Gastroesophageal sphincter (tissue), 4 donors: ENCODE data around the gene XRCC5. TPM values are rescaled to one million over a fixed set of nuclear protein-coding genes. Genes with fewer than 3 reads are reported as not detected.

Experiments
- ATAC-seq: fragments of 150-250 bp; one replicate; pipeline ENCODE4 v1.9.1; 2016; ENCODE audit warnings: mild to moderate bottlenecking, moderate library complexity
- H3K27ac ChIP-seq, 4 donors: fragments of 200-600 bp; sonication (generic) in 3 of 4; 1 replicate in 3 of 4; 2 replicates in 1 of 4; pipeline ENCODE4 v1.5.1; 2016 to 2019
- H3K27me3 ChIP-seq: fragments of 200-600 bp; sonication (generic); one replicate; pipeline ENCODE4 v1.5.1; 2019
- H3K36me3 ChIP-seq, 2 donors: fragments of 200-600 bp; sonication (generic); one replicate each; pipeline ENCODE4 v1.5.1; 2019; ENCODE audit warnings: control low read depth in 1 of 2
- H3K4me1 ChIP-seq, 3 donors: fragments of 200-600 bp; sonication (generic); 1 replicate in 2 of 3; 2 replicates in 1 of 3; pipeline ENCODE4 v1.5.1; 2016 to 2019; ENCODE audit warnings: control low read depth in 2 of 3
- H3K4me3 ChIP-seq, 2 donors: fragments of 200-600 bp; sonication (generic); one replicate each; pipeline ENCODE4 v1.5.1; 2019; ENCODE audit warnings: mild to moderate bottlenecking in 1 of 2, moderate library complexity in 1 of 2
- H3K9me3 ChIP-seq, 3 donors: fragments of 200-600 bp; sonication (generic); one replicate each; pipeline ENCODE4 v1.5.1; 2017 to 2019; ENCODE audit warnings: control low read depth in 2 of 3
- EP300 ChIP-seq: sonication (generic); formaldehyde crosslinking; IDR thresholded peaks from one replicate; pipeline ENCODE4 v1.6.1; 2017; ENCODE audit warnings: antibody characterized with exemption, mild to moderate bottlenecking
- POLR2A ChIP-seq, 2 donors: fragments of 450-650 bp; IDR thresholded peaks; one replicate each; pipeline ENCODE4 v1.6.1; 2017; ENCODE audit warnings: antibody characterized with exemption in 2 of 2, mild to moderate bottlenecking in 2 of 2, moderate library complexity in 1 of 2
- POLR2AphosphoS5 ChIP-seq: sonication (generic); formaldehyde crosslinking; IDR thresholded peaks from one replicate; pipeline ENCODE4 v1.6.1; 2017; ENCODE audit warnings: antibody characterized with exemption
- WGBS, 2 donors: methylation state at CpG; one replicate each; pipeline ENCODE4 v1.1.5; 2018; ENCODE audit warnings: low coverage in 1 of 2; 5-methylcytosine and 5-hydroxymethylcytosine counted together
- total RNA-seq, 4 donors: library from RNA; depleted of rRNA; stranded (reverse); fragments of >200 nt; gene quantifications; one replicate each; pipeline ENCODE4 v1.1.0, GENCODE V29; 2016
- TF ChIP-seq, protein P1 (sequence below), 4 experiments: fragments of 200-600 bp in 2 of 4; fragments of 450-650 bp in 2 of 4; sonication (generic) in 1 of 4; IDR thresholded peaks; one replicate each; pipeline ENCODE4 v1.5.1; 2017 to 2019; ENCODE audit warnings: antibody characterized with exemption in 4 of 4, mild to moderate bottlenecking in 2 of 4, moderate library complexity in 2 of 4

Gene XRCC5
- total RNA-seq, 4 donors from 2014 or later: 143 to 190 (median 187) TPM

DNA sequence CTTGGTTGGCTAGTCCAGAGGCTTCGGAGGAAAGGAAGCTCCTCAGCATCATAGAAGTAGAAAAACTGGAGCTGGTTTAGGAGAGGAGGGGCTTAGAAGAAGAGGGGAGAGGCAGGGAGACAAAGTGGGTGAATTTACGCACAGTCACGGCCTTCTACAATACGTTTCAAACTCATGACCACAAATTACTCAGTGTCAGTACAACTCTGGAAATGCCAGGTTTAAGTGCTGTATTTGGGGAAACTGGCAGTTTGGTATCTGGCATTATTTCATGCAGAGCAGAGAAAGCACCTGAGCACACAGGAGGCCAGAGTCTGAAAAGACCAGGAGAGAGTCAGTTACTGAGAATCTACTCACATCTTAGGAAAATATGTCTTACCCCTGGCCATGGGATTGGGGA lies 55.4 kb downstream of the XRCC5 start:
- H3K27ac ChIP-seq: no peak overlapping the region
- 67 to 89% methylated on average over 3 to 4 of the region's 4 CpGs for WGBS, 2 donors
- no peaks in the 10 kb centered on the region for H3K27me3 ChIP-seq
- no peaks in the 10 kb centered on the region for H3K9me3 ChIP-seq
- H3K36me3 ChIP-seq: peaks cover 3 to 98% of the 10 kb centered on the region in 2 donors
- H3K4me1 ChIP-seq: no peaks in the 10 kb centered on the region
- no peak overlapping the region for H3K4me3 ChIP-seq
- TF ChIP-seq, protein P1, sequence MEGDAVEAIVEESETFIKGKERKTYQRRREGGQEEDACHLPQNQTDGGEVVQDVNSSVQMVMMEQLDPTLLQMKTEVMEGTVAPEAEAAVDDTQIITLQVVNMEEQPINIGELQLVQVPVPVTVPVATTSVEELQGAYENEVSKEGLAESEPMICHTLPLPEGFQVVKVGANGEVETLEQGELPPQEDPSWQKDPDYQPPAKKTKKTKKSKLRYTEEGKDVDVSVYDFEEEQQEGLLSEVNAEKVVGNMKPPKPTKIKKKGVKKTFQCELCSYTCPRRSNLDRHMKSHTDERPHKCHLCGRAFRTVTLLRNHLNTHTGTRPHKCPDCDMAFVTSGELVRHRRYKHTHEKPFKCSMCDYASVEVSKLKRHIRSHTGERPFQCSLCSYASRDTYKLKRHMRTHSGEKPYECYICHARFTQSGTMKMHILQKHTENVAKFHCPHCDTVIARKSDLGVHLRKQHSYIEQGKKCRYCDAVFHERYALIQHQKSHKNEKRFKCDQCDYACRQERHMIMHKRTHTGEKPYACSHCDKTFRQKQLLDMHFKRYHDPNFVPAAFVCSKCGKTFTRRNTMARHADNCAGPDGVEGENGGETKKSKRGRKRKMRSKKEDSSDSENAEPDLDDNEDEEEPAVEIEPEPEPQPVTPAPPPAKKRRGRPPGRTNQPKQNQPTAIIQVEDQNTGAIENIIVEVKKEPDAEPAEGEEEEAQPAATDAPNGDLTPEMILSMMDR (IDR thresholded peaks at IDR 0.05): no peak
- TF ChIP-seq POLR2AphosphoS5 (no peak), EP300 (no peak), POLR2A (IDR thresholded peaks at IDR 0.05) (no peak)
- ATAC-seq: no peak

DNA sequence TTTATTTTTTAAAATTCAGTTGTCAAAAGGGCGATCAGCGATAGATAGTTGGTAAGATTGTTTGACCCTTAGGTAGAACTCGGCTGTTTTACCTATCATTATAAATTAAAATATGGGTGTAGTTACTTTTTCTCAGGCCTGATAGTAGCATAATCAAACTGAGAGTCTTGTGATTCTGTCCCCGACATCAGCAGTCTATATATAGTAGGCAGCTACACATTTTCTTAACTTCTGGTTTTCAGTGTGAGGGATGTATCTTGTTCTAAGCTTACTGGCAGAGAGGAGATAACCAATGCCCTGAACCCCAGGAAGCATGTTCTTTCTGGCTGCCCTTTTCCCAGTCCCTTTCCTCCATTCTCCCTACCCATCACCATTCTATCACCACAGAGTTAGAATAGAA lies 56.6 kb downstream of the XRCC5 start:
- H3K4me1 ChIP-seq: no peaks in the 10 kb centered on the region
- TF ChIP-seq POLR2A (IDR thresholded peaks at IDR 0.05) (no peak), EP300 (no peak), POLR2AphosphoS5 (no peak)
- TF ChIP-seq, protein P1 (IDR thresholded peaks at IDR 0.05): no peak
- no peak for ATAC-seq
- H3K9me3 ChIP-seq: no peaks in the 10 kb centered on the region
- no peak overlapping the region for H3K4me3 ChIP-seq
- peaks cover 3 to 94% of the 10 kb centered on the region in 2 donors for H3K36me3 ChIP-seq
- H3K27ac ChIP-seq: no peak overlapping the region
- WGBS, 2 donors: 67 to 86% methylated on average over 1 to 4 of the region's 4 CpGs
- no peaks in the 10 kb centered on the region for H3K27me3 ChIP-seq

DNA sequence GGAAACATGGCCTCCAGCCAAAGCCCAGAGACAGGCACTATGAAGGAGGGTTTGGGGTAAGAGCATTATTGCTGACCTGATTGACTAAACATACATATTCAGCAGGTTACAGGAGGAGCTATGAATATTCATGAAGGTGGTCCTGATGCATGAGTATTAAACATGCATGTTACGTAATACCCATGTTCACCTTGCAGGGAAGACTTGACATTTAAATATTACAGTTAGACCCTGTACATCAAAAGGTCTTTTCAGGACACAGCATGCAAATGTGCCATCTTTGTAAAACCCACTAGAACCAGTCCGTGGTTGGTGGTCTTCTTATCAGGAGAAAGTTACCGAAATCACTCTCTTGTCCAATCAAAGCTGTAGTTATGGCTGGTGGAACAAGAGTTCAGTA lies 59.9 kb downstream of the XRCC5 start:
- 84 to 100% methylated on average over 3 of the region's 3 CpGs for WGBS, 2 donors
- H3K27ac ChIP-seq: no peak overlapping the region
- TF ChIP-seq POLR2A (IDR thresholded peaks at IDR 0.05) (no peak), EP300 (no peak), POLR2AphosphoS5 (no peak)
- TF ChIP-seq, protein P1 (IDR thresholded peaks at IDR 0.05): no peak
- H3K27me3 ChIP-seq: no peaks in the 10 kb centered on the region
- H3K36me3 ChIP-seq: peaks cover 3 to 86% of the 10 kb centered on the region in 2 donors
- no peaks in the 10 kb centered on the region for H3K4me1 ChIP-seq
- no peak for ATAC-seq
- H3K9me3 ChIP-seq: no peaks in the 10 kb centered on the region
- H3K4me3 ChIP-seq: no peak overlapping the region

DNA sequence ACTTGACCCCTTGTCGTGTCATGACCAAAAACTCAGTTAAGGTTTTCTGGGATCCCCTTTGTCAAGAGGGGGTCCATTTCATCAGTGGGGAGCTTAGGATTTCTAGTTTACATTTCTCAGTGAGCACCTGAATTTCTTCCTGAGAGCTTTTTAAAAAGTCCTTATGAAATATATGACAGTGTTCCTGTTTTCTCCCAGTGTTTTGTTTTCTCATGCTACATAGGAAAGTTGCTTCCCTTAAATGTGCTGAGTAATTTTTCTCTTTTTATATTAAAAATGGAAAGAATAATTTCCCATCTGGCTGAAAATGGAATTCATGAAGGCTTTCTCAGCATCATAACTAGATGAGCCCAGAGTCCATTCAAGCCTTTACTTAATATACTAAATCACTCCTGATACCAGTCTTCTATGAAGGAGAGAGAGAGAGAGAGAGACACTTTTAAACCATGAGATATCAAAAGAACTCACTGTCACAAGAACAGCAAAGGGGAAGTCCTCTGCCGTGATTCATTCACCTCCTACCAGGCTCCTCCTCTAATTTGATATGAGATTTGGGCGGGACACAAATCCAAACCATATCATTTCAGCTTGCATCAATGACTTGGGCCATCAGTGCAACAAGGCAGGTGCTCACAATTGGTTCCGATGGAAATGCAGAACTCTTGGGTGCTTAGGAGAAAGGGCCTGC lies 61.1 kb downstream of the XRCC5 start:
- no peaks in the 10 kb centered on the region for H3K27me3 ChIP-seq
- H3K4me3 ChIP-seq: no peak overlapping the region
- H3K9me3 ChIP-seq: no peaks in the 10 kb centered on the region
- H3K4me1 ChIP-seq: no peaks in the 10 kb centered on the region
- 83 to 88% methylated on average over 4 of the region's 4 CpGs for WGBS, 2 donors
- no peak overlapping the region for H3K27ac ChIP-seq
- no peak for ATAC-seq
- no peak for TF ChIP-seq EP300
- TF ChIP-seq, protein P1 (IDR thresholded peaks at IDR 0.05): no peak
- TF ChIP-seq POLR2AphosphoS5: no peak
- no peak for TF ChIP-seq POLR2A (IDR thresholded peaks at IDR 0.05)
- peaks cover 3 to 86% of the 10 kb centered on the region in 2 donors for H3K36me3 ChIP-seq

DNA sequence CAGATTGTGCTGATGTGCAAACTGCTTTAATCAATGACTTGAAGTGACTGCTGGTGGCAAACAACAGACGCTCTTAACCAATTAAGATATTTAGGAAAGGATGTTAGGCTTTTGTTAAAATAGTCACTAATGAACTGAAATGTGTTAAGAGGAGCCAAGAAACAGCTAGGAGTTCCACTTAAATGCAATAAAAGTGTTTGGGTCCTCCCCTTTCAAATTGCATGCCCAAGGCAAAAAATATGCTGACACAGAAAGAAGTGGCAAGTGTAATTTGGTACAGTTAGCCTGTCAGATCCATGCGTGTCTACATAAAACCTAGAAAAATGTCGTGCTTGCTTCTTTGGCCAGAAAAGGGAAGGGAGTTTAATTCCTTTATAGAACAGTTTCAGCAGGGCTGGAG lies 61.9 kb downstream of the XRCC5 start:
- H3K27me3 ChIP-seq: no peaks in the 10 kb centered on the region
- no peaks in the 10 kb centered on the region for H3K4me1 ChIP-seq
- H3K27ac ChIP-seq: no peak overlapping the region
- no peaks in the 10 kb centered on the region for H3K9me3 ChIP-seq
- H3K36me3 ChIP-seq: peaks cover 3 to 89% of the 10 kb centered on the region in 2 donors
- no peak overlapping the region for H3K4me3 ChIP-seq
- ATAC-seq: no peak
- TF ChIP-seq, protein P1 (IDR thresholded peaks at IDR 0.05): no peak
- TF ChIP-seq POLR2A (IDR thresholded peaks at IDR 0.05) (no peak), EP300 (no peak), POLR2AphosphoS5 (no peak)
- WGBS, 2 donors: 81 to 94% methylated on average over 3 of the region's 3 CpGs
